Measurements from ENCODE around the gene ANKRD44. TPM values are rescaled to one million over a fixed set of nuclear protein-coding genes. Genes with fewer than 3 reads are reported as not detected.

Gene ANKRD44
- polyA plus RNA-seq, 2 of the 4 experiments (the other 2 are of a cell fraction), result 0.97 to 5.9 TPM

- Histone ChIP-seq H3K4me1 (peaks cover 20% of the 10 kb centered on the region; the same call in 2 of the 3 replicates), H3K9me3 (no peaks in the 10 kb centered on the region), H3K4me3 (no peak overlapping the region), H3K4me2 (no peak overlapping the region), H3K27ac (no peak overlapping the region)
- POLR2A ChIA-PET, result interaction anchor here (1.1 kb wide), 1 partner anchor 9 kb away, joined by 6 read pairs; no protein-coding TSS in a partner anchor
- DNase-seq (ENCODE audit: low read depth in 1 of 2, low spot score in 1 of 2), result no peak
- TF ChIP-seq RAD21 (conservative IDR thresholded peaks at IDR 0.05 in 1 of 2, IDR thresholded peaks at IDR 0.05 in 1 of 2) (peak in 1 of 2 experiments; percentile 24; a peak in 1 of 5 replicates), PHF8 (IDR thresholded peaks at IDR 0.05; ENCODE audit: borderline replicate concordance, low read depth) (no peak)
- CTCF ChIA-PET, result interaction anchor here (0.7 to 5.3 kb wide), 3 partner anchors 57 to 194 kb away, joined by 3 to 43 read pairs (median 6); no protein-coding TSS in a partner anchor
- FAIRE-seq, result no peak
- no peak for ATAC-seq
- WGBS (ENCODE audit: missing lambda C conversion rate), result 79% methylated on average over 1 of the region's 1 CpG
These were observed 3.2 kb downstream of the ANKRD44 start for GRCh38 chr2:197307236-197307932.

GRCh38 chr2:197306696-197307040, 3.9 kb downstream of the ANKRD44 start:
- ChIA-PET POLR2A (interaction anchor here (1.1 kb wide), 1 partner anchor 9 kb away, joined by 6 read pairs; no protein-coding TSS in a partner anchor), CTCF (interaction anchor here (0.7 to 1.6 kb wide), 2 partner anchors 56 to 193 kb away, joined by 3 to 6 read pairs; no protein-coding TSS in a partner anchor)
- Histone ChIP-seq H3K4me2 (no peak overlapping the region), H3K4me3 (no peak overlapping the region), H3K4me1 (peaks cover 18% of the 10 kb centered on the region; the same call in 2 of the 3 replicates), H3K9me3 (no peaks in the 10 kb centered on the region), H3K27ac (no peak overlapping the region)
- no peak for ATAC-seq
- no peak for DNase-seq (ENCODE audit: low read depth in 1 of 2, low spot score in 1 of 2)
- no peak for FAIRE-seq
- 76% methylated on average over 3 of the region's 3 CpGs for WGBS (ENCODE audit: missing lambda C conversion rate)
- TF ChIP-seq EP300 (IDR thresholded peaks at IDR 0.05), result no peak
- TF ChIP-seq ELK1 (IDR thresholded peaks at IDR 0.05; ENCODE audit: low read depth, low read length), result no peak
- TF ChIP-seq TFCP2L1 (CRISPR knock-in tag; IDR thresholded peaks at IDR 0.05), result no peak

DNA sequence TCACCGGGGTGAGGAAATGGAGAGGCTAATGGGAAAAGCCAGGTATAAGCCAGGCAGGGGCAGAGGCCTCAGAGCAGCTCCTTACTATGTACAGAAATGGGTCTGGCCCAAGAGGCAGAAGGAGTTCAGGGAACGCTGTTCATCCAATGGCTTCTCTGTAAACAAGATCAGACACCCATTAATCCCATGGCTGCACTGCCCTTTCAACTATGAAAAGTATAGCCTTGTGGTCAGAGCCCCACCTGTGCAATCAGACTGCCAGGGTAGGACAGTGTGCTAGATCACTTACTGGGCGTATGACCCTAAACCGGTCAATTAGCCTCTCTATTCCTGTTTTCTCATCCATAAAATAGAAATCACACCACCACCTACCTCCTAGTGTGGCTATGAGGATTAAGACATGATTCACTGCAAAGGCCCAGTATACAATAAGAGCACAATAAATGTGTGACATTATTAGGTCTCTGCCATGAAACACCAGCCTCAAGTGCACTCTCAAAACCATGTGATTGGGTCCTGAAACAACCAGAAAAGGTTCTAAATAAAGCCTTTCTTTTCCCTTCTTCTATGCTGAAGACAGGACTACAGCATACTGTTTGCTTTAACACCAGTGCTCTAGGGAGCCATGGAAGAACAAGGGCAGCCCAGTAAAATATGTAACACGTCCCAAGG, 4.4 kb downstream of the ANKRD44 start:
- CTCF ChIA-PET, result interaction anchor here (1.6 to 1.8 kb wide), 2 partner anchors 193 kb away, joined by 4 to 6 read pairs; no protein-coding TSS in a partner anchor

GRCh38 chr2:197304556-197305011, 6.0 kb downstream of the ANKRD44 start:
- ATAC-seq, result no peak
- ChIA-PET POLR2A (no interaction called here), CTCF (interaction anchor here (1.8 kb wide), 1 partner anchor 191 kb away, joined by 4 read pairs; no protein-coding TSS in a partner anchor)
- no peak overlapping the region for H3K27ac ChIP-seq
- no peak for FAIRE-seq
- no peak for DNase-seq (ENCODE audit: low read depth in 1 of 2, low spot score in 1 of 2)
- TF ChIP-seq RFX5 (IDR thresholded peaks at IDR 0.05) (no peak), NFE2L2 (conservative IDR thresholded peaks at IDR 0.05; ENCODE audit: low read length) (no peak), ELK1 (IDR thresholded peaks at IDR 0.05; ENCODE audit: low read depth, low read length) (no peak), EP300 (IDR thresholded peaks at IDR 0.05) (no peak), HMGXB4 (CRISPR knock-in tag; IDR thresholded peaks at IDR 0.05; ENCODE audit: borderline replicate concordance) (no peak), EHF (CRISPR knock-in tag; IDR thresholded peaks at IDR 0.05) (no peak), CBX8 (IDR thresholded peaks at IDR 0.05) (no peak), BHLHE40 (IDR thresholded peaks at IDR 0.05; ENCODE audit: low read depth, low read length) (no peak), TFCP2L1 (CRISPR knock-in tag; IDR thresholded peaks at IDR 0.05) (no peak), ZFP36 (IDR thresholded peaks at IDR 0.05; ENCODE audit: borderline replicate concordance, partially characterized antibody) (no peak), HDAC2 (IDR thresholded peaks at IDR 0.05) (no peak), HEYL (CRISPR knock-in tag; IDR thresholded peaks at IDR 0.05) (no peak), POLR2A (IDR thresholded peaks at IDR 0.05; ENCODE audit: low read length) (no peak), FOSB (CRISPR knock-in tag; IDR thresholded peaks at IDR 0.05) (no peak), RNF2 (IDR thresholded peaks at IDR 0.05; ENCODE audit: borderline replicate concordance, low read depth) (no peak), PBX3 (IDR thresholded peaks at IDR 0.05) (no peak)
- TF ChIP-seq, protein P1, sequence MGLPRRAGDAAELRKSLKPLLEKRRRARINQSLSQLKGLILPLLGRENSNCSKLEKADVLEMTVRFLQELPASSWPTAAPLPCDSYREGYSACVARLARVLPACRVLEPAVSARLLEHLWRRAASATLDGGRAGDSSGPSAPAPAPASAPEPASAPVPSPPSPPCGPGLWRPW (IDR thresholded peaks at IDR 0.05), result no peak
- no peak overlapping the region for H3K4me3 ChIP-seq
- no peaks in the 10 kb centered on the region for H3K9me3 ChIP-seq
- WGBS (ENCODE audit: missing lambda C conversion rate), result 91% methylated on average over 3 of the region's 3 CpGs
- peaks cover 12% of the 10 kb centered on the region; the same call in 2 of the 3 replicates for H3K4me1 ChIP-seq
- no peak overlapping the region for H3K4me2 ChIP-seq

More for the DNA sequence above, 4.4 kb downstream of the ANKRD44 start:
- Histone ChIP-seq H3K4me2 (no peak overlapping the region), H3K4me1 (peaks cover 13% of the 10 kb centered on the region; the same call in 2 of the 3 replicates), H3K27ac (no peak overlapping the region), H3K4me3 (no peak overlapping the region), H3K9me3 (no peaks in the 10 kb centered on the region)
- no peak for DNase-seq (ENCODE audit: low read depth in 1 of 2, low spot score in 1 of 2)
- TF ChIP-seq FOSB (CRISPR knock-in tag; IDR thresholded peaks at IDR 0.05) (no peak), CBX8 (IDR thresholded peaks at IDR 0.05) (no peak), HOXB5 (CRISPR knock-in tag; IDR thresholded peaks at IDR 0.05) (no peak), RARB (CRISPR knock-in tag; IDR thresholded peaks at IDR 0.05) (no peak), MAZ (IDR thresholded peaks at IDR 0.05; ENCODE audit: borderline replicate concordance, low read depth, low read length) (no peak), RNF2 (IDR thresholded peaks at IDR 0.05; ENCODE audit: borderline replicate concordance, low read depth) (no peak), POLR2A (IDR thresholded peaks at IDR 0.05; ENCODE audit: low read length) (no peak), TFCP2L1 (CRISPR knock-in tag; IDR thresholded peaks at IDR 0.05) (no peak), KDM1A (IDR thresholded peaks at IDR 0.05; ENCODE audit: low read depth) (no peak), ZSCAN20 (CRISPR knock-in tag; IDR thresholded peaks at IDR 0.05) (no peak), JUN (IDR thresholded peaks at IDR 0.05) (no peak)
- 85% methylated on average over 5 of the region's 5 CpGs for WGBS (ENCODE audit: missing lambda C conversion rate)
- ATAC-seq, result no peak
- no peak for FAIRE-seq
- POLR2A ChIA-PET, result interaction anchor here (1.1 kb wide), 1 partner anchor 10 kb away, joined by 6 read pairs; no protein-coding TSS in a partner anchor

Measured in A549 (cell line).